ENCODE results near the gene DBI. TPM values are rescaled to one million over a fixed set of nuclear protein-coding genes. Genes with fewer than 3 reads are reported as not detected.
"Not testable (repeated sequence)": the region's sequence is repeated elsewhere in the genome, so short reads cannot be mapped to it uniquely, and the experiment has no call there.

Gene DBI
- total RNA-seq, 1 experiment from 2014 or later: 230 TPM

- Histone ChIP-seq H3K27me3 (replicated peaks; ENCODE audit: insufficient read depth, low read depth, low read length, poor library complexity) (no peaks in the 10 kb centered on the region), H3K27ac (ENCODE audit: low read depth, low read length, poor library complexity, severe bottlenecking) (no peak overlapping the region), H3K4me3 (ENCODE audit: low read depth, low read length, poor library complexity, severe bottlenecking) (no peak overlapping the region), H3K4me1 (ENCODE audit: insufficient read depth, low read length, poor library complexity, severe bottlenecking) (no peaks in the 10 kb centered on the region), H3K36me3 (ENCODE audit: insufficient read depth, low read length, poor library complexity, severe bottlenecking) (peaks cover 58% of the 10 kb centered on the region), H3K9me3 (ENCODE audit: low read depth, low read length, poor library complexity, severe bottlenecking) (peaks cover 8% of the 10 kb centered on the region)
- TF ChIP-seq CTCF (conservative IDR thresholded peaks at IDR 0.05; ENCODE audit: low read depth, low read length) (no peak), EZH2 (IDR thresholded peaks at IDR 0.05; ENCODE audit: borderline replicate concordance, low read depth, low read length, poor library complexity, severe bottlenecking) (no peak)
- intact Hi-C loops (cut with micrococcal nuclease; ENCODE audit: unreplicated experiment): no loop called here
- ChIA-PET POLR2A (ENCODE audit: low non-redundant PET) (no interaction called here), CTCF (no interaction called here)
- no peak for DNase-seq (ENCODE audit: low spot score)
- no TSS peak for BruUV-seq (replicated peaks)
Observed at GRCh38 chr2:119371111-119371510, 4.3 kb downstream of the DBI start.

- peaks cover 58% of the 10 kb centered on the region for H3K36me3 ChIP-seq (ENCODE audit: insufficient read depth, low read length, poor library complexity, severe bottlenecking)
- H3K4me1 ChIP-seq (ENCODE audit: insufficient read depth, low read length, poor library complexity, severe bottlenecking): no peaks in the 10 kb centered on the region
- peaks cover 8% of the 10 kb centered on the region for H3K9me3 ChIP-seq (ENCODE audit: low read depth, low read length, poor library complexity, severe bottlenecking)
- TF ChIP-seq EZH2 (IDR thresholded peaks at IDR 0.05; ENCODE audit: borderline replicate concordance, low read depth, low read length, poor library complexity, severe bottlenecking): no peak
- TF ChIP-seq CTCF (conservative IDR thresholded peaks at IDR 0.05; ENCODE audit: low read depth, low read length): no peak
- BruUV-seq (replicated peaks): no TSS peak
- no peak for DNase-seq (ENCODE audit: low spot score)
- no peak overlapping the region for H3K4me3 ChIP-seq (ENCODE audit: low read depth, low read length, poor library complexity, severe bottlenecking)
- H3K27ac ChIP-seq (ENCODE audit: low read depth, low read length, poor library complexity, severe bottlenecking): no peak overlapping the region
- H3K27me3 ChIP-seq (replicated peaks; ENCODE audit: insufficient read depth, low read depth, low read length, poor library complexity): no peaks in the 10 kb centered on the region
- POLR2A ChIA-PET (ENCODE audit: low non-redundant PET): no interaction called here
- intact Hi-C loops (cut with micrococcal nuclease; ENCODE audit: unreplicated experiment): no loop called here
- CTCF ChIA-PET: no interaction called here
Observed at GRCh38 chr2:119372778-119373568, 6.2 kb downstream of the DBI start.

- POLR2A ChIA-PET (ENCODE audit: low non-redundant PET); H3K4me3 ChIP-seq (ENCODE audit: low read depth, low read length, poor library complexity, severe bottlenecking); BruUV-seq (replicated peaks); H3K27ac ChIP-seq (ENCODE audit: low read depth, low read length, poor library complexity, severe bottlenecking); DNase-seq (ENCODE audit: low spot score); H3K9me3 ChIP-seq (ENCODE audit: low read depth, low read length, poor library complexity, severe bottlenecking); CTCF ChIA-PET; H3K27me3 ChIP-seq (replicated peaks; ENCODE audit: insufficient read depth, low read depth, low read length, poor library complexity); H3K4me1 ChIP-seq (ENCODE audit: insufficient read depth, low read length, poor library complexity, severe bottlenecking); intact Hi-C loops (cut with micrococcal nuclease; ENCODE audit: unreplicated experiment): not testable (repeated sequence)
- H3K36me3 ChIP-seq (ENCODE audit: insufficient read depth, low read length, poor library complexity, severe bottlenecking): peaks cover 47% of the 10 kb centered on the region
Observed at GRCh38 chr2:119373907-119374745, 7.3 kb downstream of the DBI start.

GRCh38 chr2:119376406-119376805 is 9.6 kb downstream of the DBI start:
- H3K4me3 ChIP-seq (ENCODE audit: low read depth, low read length, poor library complexity, severe bottlenecking); BruUV-seq (replicated peaks); H3K9me3 ChIP-seq (ENCODE audit: low read depth, low read length, poor library complexity, severe bottlenecking); intact Hi-C loops (cut with micrococcal nuclease; ENCODE audit: unreplicated experiment); H3K27me3 ChIP-seq (replicated peaks; ENCODE audit: insufficient read depth, low read depth, low read length, poor library complexity); POLR2A ChIA-PET (ENCODE audit: low non-redundant PET); CTCF ChIA-PET; H3K27ac ChIP-seq (ENCODE audit: low read depth, low read length, poor library complexity, severe bottlenecking); H3K4me1 ChIP-seq (ENCODE audit: insufficient read depth, low read length, poor library complexity, severe bottlenecking); DNase-seq (ENCODE audit: low spot score): not testable (repeated sequence)
- peaks cover 24% of the 10 kb centered on the region for H3K36me3 ChIP-seq (ENCODE audit: insufficient read depth, low read length, poor library complexity, severe bottlenecking)
